GM12878 (cell line): ENCODE measurements around the gene CACNA2D4. TPM values are rescaled to one million over a fixed set of nuclear protein-coding genes. Genes with fewer than 3 reads are reported as not detected.

Experiments
- ELK1 ChIP-seq: IDR thresholded peaks from 2 replicates; pipeline ENCODE4 v1.6.1; 2012; ENCODE audit warnings: low read depth, low read length, improper control_type of control experiment
- EZH2 ChIP-seq: IDR thresholded peaks from 2 replicates; pipeline ENCODE4 v1.6.1; 2012; ENCODE audit warnings: low read depth, mild to moderate bottlenecking, control low read depth, inconsistent platforms, low read length, borderline replicate concordance; ENCODE audit not compliant: control insufficient read depth
- MYC ChIP-seq: IDR thresholded peaks from 2 replicates; pipeline ENCODE4 v1.6.1; 2011; ENCODE audit warnings: mild to moderate bottlenecking, low read length, moderate library complexity, inconsistent platforms; ENCODE audit not compliant: insufficient read depth, insufficient replicate concordance, insufficient read length, severe bottlenecking
- NR2C2 ChIP-seq: IDR thresholded peaks from 2 replicates; pipeline ENCODE4 v1.6.1; 2011; ENCODE audit warnings: borderline replicate concordance, low read depth; ENCODE audit not compliant: control insufficient read depth, insufficient read length
- RCOR1 ChIP-seq: conservative IDR thresholded peaks from 2 replicates; pipeline ENCODE4 v1.6.1; 2012; ENCODE audit warnings: low read depth, low read length, improper control_type of control experiment
- RELA ChIP-seq: fragments of 450-650 bp; IDR thresholded peaks from 2 replicates; pipeline ENCODE4 v1.8.0; 2014; ENCODE audit warnings: borderline replicate concordance; ENCODE audit not compliant: partially characterized antibody
- SMAD5 ChIP-seq: IDR thresholded peaks from 2 replicates; pipeline ENCODE4 v1.6.1; 2016; ENCODE audit warnings: antibody characterized with exemption, low read depth
- SMC3 ChIP-seq: IDR thresholded peaks from 2 replicates; pipeline ENCODE4 v1.6.1; 2011; ENCODE audit warnings: low read length, improper control_type of control experiment, borderline replicate concordance
- SPI1 ChIP-seq: IDR thresholded peaks from 2 replicates; pipeline ENCODE4 v1.6.1; 2011; ENCODE audit warnings: low read depth, mild to moderate bottlenecking, low read length, moderate library complexity, borderline replicate concordance; ENCODE audit not compliant: insufficient read depth
- TCF7 ChIP-seq: IDR thresholded peaks from 2 replicates; pipeline ENCODE4 v1.6.1; 2014; ENCODE audit warnings: antibody characterized with exemption, borderline replicate concordance
- ZBED1 ChIP-seq: IDR thresholded peaks from 2 replicates; pipeline ENCODE4 v1.6.1; 2016; ENCODE audit warnings: borderline replicate concordance
- polyA plus RNA-seq, 11 experiments: library from polyadenylated mRNA; depleted of rRNA in 4 of 11; unstranded in 6 of 11; stranded (reverse) in 5 of 11; fragments of >200 nt; fragmentation: Nextera tagmentation in 4 of 11; fragmentation: Illumina TruSeq in 1 of 11; extraction: Ambion mirVana in 4 of 11; extraction: Trizol in 1 of 11; gene quantifications; 1 replicate in 1 of 11; 2 replicates in 10 of 11; pipeline versions ENCODE4 v1.2.1 to v1.2.3, GENCODE V29; 2011 to 2016; ENCODE audit warnings: inconsistent platforms in 2 of 11, missing spikeins in 2 of 11, low read depth in 1 of 11
- total RNA-seq, 4 experiments: library from RNA; depleted of rRNA in 3 of 4; stranded (reverse); fragments of >200 nt in 3 of 4; fragmentation: Illumina TruSeq in 1 of 4; extraction: Trizol in 1 of 4; gene quantifications; 2 replicates each; pipeline versions ENCODE4 v1.2.1 to v1.2.3, GENCODE V29; 2013 to 2021
- TF ChIP-seq, protein P1 (sequence below): IDR thresholded peaks from 2 replicates; pipeline ENCODE4 v1.6.1; 2012; ENCODE audit warnings: low read length, inconsistent platforms

The CACNA2D4 gene
- total and polyA plus RNA-seq, 10 of the 15 experiments (the other 5 are each of a cell fraction or from before 2014, with no cell fraction given), result 0.03 to 1.0 (median 0.65) TPM

- TF ChIP-seq, protein P1, sequence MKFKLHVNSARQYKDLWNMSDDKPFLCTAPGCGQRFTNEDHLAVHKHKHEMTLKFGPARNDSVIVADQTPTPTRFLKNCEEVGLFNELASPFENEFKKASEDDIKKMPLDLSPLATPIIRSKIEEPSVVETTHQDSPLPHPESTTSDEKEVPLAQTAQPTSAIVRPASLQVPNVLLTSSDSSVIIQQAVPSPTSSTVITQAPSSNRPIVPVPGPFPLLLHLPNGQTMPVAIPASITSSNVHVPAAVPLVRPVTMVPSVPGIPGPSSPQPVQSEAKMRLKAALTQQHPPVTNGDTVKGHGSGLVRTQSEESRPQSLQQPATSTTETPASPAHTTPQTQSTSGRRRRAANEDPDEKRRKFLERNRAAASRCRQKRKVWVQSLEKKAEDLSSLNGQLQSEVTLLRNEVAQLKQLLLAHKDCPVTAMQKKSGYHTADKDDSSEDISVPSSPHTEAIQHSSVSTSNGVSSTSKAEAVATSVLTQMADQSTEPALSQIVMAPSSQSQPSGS, result no peak
- TF ChIP-seq SMAD5 (no peak), TCF7 (no peak), ZBED1 (no peak), ELK1 (no peak), SPI1 (no peak), RELA (no peak), EZH2 (no peak), MYC (no peak), SMC3 (no peak), NR2C2 (no peak), RCOR1 (no peak)
- TF ChIP-seq, all 136 proteins: peak for 0
Observed at GRCh38 chr12:1810931-1811280, 107.5 kb downstream of the CACNA2D4 start (continued).
